HG02938 (cell line): Measurements from ENCODE around the gene SNAPIN.

Experiments used
- ATAC-seq: cut with Tn5 transposase; IDR thresholded peaks from one replicate; pipeline ENCODE4 v1.9.1; 2021; ENCODE audit warnings: mild to moderate bottlenecking, moderate library complexity; ENCODE audit not compliant: unreplicated experiment

The SNAPIN gene

DNA sequence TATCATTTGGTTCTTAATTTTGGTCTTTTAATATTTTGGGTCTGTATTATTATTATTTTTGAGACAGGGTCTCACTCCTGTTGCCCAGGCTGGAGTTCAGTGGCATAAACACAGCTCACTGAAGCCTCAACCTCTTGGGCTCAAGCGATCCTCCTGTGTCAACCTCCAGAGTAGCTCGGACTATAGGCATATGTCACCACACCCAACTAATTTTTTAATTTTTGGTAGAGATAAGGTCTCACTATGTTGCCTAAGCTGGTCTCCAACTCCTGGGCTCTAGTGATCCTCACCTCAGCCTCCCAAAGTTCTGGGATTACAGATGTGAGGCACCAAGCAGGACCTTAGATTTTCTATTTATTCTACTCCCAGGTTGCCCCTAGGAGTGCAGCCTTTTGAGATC lies 15.0 kb downstream of the SNAPIN start:
- ATAC-seq: no peak

DNA sequence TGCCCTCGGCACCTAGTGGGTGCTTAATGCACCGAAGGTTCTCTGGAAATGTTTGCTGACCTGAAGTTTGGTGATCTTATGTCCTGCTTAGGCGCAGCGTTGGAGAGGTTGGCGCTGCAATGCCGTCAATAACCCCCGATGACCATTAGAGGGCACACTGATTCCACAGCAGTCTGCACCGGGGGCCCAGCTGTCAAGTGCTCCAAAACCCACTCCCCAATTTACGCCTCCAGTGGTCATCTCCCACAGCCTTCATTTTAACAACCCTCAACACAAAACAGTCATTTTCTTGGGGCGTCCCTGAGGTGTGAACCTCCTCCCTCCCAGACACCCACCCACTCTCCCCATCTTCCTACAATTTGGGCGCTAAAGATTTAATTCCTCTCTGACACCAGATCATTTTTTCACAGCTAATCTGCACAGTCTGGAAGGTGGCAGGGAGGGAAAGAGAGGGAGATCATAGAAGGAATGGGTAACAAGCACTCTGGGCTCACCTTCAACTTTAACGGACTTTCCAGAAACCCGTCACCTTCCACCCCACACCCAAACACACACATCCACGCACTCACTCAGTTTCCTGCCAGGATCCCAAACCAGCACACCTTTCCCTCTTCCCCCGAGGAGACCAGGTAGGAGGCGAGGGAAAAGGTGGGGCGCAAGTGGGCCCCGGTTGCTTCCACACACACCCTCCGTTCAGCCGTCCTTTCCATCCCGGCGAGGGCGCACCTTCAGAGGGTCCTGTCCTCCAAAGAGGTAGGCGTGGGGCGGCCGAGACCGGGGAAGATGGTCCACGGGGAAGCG lies 19.4 kb downstream of the SNAPIN start:
- no peak for ATAC-seq

DNA sequence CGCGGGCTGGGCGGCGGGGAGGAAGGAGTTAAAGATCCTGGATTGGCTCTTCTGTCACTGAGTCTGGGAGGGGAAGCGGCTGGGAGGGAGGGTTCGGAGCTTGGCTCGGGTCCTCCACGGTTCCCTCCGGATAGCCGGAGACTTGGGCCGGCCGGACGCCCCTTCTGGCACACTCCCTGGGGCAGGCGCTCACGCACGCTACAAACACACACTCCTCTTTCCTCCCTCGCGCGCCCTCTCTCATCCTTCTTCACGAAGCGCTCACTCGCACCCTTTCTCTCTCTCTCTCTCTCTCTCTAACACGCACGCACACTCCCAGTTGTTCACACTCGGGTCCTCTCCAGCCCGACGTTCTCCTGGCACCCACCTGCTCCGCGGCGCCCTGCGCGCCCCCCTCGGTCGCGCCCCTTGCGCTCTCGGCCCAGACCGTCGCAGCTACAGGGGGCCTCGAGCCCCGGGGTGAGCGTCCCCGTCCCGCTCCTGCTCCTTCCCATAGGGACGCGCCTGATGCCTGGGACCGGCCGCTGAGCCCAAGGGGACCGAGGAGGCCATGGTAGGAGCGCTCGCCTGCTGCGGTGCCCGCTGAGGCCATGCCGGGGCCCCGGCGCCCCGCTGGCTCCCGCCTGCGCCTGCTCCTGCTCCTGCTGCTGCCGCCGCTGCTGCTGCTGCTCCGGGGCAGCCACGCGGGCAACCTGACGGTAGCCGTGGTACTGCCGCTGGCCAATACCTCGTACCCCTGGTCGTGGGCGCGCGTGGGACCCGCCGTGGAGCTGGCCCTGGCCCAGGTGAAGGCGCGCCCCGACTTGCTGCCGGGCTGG lies 20.2 kb downstream of the SNAPIN start, which contains the start of gene NPR1:
Gene NPR1 (plus strand): TSS at position 170 of the 818 bp plus-strand sequence. CDS start 421 bp downstream, at position 591.
- no peak for ATAC-seq

DNA sequence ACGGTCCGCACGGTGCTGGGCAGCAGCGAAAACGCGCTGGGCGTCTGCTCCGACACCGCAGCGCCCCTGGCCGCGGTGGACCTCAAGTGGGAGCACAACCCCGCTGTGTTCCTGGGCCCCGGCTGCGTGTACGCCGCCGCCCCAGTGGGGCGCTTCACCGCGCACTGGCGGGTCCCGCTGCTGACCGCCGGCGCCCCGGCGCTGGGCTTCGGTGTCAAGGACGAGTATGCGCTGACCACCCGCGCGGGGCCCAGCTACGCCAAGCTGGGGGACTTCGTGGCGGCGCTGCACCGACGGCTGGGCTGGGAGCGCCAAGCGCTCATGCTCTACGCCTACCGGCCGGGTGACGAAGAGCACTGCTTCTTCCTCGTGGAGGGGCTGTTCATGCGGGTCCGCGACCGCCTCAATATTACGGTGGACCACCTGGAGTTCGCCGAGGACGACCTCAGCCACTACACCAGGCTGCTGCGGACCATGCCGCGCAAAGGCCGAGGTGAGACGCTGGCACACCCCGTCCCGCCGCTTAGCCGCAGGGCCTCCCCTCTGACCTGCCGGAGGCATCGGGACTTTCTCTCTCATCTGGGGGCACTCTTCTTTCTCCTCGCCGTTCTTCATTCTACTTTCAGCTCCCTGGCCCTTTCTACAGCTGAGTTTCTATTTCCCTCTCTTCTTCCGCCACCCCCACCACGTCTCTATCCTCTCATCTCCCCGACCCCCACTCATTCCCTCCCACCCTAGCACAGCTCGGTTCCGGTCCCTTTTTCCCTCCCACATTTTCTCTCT lies 21.0 kb downstream of the SNAPIN start:
- ATAC-seq: no peak

DNA sequence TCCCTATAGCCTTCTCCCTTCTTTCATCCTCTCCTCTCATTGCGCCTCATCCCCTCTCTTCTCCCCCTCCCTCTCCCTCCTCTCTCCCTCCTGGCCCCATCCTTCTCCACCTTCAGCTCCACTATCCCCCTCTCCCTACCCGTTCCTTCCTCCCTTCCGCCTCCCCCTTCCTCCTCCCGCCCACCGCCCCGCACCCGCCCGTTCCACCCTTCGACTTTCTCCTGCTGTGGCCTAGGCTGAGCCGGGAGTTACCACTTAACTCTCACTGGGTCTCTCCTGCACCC lies 21.6 kb downstream of the SNAPIN start:
- no peak for ATAC-seq

DNA sequence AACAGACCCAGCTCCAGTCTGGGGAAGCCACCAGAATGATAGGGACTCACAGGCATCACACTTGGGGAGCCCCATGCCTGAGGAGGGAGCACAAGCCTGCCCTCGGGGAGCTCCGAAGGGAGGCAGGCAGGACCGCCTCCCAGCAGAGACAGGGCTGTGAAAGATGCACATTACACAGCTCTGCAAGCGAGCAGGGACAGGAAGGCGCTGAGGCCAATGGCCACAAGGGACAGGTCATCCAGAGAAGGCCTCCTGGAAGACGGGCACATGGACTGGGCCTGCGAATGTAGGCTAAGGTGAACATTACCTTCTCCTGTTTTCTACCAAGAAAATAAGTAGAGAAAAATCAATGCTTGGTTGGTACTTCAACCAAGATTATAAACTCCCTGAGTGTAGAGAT lies 24.2 kb downstream of the SNAPIN start:
- ATAC-seq: no peak

DNA sequence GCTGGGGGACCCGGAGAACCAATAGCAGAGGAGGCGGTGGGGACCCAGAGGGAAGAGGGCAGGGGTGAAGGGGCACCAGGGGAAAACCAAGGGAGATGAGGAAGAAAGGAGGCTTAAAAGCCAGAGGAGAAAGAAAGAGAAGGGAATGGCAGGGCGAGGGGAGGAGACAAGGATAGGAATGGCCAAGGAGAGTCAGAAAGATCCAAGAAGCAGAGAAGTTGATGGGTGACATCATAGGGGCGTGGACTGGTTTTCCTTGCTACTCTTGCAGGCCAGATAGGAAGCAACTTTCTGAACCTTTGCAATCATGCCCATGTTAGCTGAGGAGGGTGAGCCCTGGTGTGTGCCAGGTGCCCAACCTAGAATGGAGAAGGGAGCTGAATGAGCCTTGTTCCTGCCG lies 25.4 kb downstream of the SNAPIN start:
- ATAC-seq: no peak

DNA sequence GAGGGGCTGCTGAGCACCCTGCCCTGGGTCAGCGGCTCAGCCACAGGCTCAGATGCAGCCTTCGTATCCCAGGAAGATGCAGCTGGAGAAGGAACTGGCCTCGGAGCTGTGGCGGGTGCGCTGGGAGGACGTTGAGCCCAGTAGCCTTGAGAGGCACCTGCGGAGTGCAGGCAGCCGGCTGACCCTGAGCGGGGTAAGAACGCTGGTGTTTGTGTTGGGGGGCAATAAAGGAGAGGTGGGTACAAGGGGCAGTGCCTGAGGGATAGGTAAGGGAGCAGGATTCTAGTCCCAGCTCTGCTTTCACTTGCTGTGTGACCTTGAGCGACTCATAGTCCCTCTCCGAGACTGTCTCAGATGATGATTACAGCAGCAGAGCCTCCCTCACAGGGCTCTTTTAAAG lies 26.4 kb downstream of the SNAPIN start:
- ATAC-seq: no peak

DNA sequence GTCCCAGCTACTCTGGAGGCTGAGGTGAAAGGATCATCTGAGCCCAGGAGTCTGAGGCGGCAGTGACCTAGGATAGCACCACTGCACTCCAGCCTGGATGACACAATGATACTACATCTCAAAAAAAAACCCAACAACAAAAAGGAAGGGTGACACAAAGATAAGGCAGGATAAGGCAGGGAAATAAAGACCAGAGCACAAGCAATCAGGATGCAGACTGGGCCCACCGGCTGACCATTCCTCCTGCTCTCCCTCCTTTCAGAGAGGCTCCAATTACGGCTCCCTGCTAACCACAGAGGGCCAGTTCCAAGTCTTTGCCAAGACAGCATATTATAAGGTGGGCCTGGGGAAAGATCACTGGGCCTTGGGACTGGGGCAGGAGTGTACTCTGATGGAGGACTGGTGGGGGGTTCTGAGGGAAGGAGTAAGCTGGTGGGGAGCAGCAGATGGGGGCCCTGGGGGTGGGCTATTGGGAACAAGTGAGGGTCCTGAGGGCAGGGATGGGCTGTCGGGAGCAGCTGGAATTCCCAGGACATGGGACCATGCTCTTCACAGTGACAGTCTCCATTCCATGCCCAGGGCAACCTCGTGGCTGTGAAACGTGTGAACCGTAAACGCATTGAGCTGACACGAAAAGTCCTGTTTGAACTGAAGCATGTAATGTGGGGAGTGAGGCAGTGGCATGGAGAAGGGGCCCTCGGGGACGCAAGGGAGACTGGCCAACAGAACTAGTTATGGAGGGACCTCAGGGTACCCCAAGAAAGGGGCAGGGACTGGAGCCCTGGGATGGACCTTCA lies 27.2 kb downstream of the SNAPIN start:
- no peak for ATAC-seq

DNA sequence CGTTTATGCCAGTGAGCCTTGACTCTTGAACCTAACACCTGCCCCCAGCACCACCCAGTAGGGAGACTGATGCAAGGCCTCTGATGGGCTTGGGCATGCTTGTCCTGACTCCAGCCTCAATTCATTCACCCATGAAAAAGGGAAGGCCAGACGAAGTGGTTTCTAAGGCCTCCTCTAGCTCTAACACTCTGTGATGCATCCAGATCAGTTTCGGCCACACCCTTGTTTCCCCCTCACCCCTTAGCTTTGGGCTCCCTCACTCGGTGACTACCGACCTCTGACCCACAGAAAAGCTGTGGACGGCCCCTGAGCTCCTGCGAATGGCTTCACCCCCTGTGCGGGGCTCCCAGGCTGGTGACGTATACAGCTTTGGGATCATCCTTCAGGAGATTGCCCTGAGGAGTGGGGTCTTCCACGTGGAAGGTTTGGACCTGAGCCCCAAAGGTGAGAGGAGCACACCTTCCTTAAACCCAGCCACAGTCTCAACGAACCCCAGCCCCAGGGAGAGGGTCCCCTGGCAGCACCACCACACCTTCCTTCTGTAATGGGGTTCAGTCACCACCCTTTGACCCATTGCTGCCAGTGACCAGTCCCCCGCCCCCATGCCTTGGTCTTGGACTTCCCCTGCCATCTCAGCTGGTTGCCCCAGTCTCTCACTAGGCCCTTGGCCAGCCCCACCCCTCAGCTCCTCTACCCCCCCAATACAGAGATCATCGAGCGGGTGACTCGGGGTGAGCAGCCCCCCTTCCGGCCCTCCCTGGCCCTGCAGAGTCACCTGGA lies 29.0 kb downstream of the SNAPIN start:
- ATAC-seq: no peak

DNA sequence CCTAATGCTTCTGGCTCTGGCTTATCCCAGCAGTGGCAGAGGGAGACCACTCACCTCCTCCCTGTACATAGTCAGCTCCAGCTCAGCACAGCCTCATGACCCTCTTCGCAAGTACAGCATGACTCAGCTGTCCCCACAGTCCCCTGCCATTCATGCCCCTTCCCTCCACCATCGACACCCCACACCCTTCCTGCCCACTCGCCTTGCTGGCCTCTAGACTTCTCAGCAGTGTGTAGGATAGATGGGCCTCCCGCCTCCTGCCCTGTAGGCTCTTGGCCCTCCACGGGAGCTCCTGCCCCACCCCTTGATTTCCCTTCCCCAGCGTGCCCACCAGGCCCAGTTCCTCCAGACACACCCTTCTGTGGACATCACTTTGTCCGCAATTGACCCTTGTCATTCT lies 29.8 kb downstream of the SNAPIN start:
- ATAC-seq: no peak

DNA sequence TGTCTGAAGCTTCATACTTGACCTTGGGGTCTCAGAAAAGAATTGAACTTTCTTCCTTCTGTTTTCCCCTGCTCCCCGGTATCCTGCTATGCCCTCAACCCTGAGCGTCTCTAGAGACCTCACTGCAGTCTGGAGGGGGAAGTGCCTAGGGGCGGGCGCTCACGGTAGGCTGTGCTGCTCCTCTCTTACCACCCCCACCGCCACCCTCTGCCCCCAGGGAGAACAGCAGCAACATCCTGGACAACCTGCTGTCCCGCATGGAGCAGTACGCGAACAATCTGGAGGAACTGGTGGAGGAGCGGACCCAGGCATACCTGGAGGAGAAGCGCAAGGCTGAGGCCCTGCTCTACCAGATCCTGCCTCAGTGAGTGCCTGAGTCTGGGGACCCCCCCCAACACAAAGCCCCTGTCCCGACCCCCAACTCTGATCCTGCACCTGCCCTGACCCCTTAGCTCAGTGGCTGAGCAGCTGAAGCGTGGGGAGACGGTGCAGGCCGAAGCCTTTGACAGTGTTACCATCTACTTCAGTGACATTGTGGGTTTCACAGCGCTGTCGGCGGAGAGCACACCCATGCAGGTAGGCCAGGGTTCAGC lies 30.3 kb downstream of the SNAPIN start:
- ATAC-seq: no peak

DNA sequence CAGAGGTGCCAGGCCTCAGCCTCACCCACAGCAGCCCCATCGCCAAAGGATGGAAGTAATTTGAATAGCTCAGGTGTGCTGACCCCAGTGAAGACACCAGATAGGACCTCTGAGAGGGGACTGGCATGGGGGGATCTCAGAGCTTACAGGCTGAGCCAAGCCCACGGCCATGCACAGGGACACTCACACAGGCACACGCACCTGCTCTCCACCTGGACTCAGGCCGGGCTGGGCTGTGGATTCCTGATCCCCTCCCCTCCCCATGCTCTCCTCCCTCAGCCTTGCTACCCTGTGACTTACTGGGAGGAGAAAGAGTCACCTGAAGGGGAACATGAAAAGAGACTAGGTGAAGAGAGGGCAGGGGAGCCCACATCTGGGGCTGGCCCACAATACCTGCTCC lies 35.0 kb downstream of the SNAPIN start:
- ATAC-seq: no peak

DNA sequence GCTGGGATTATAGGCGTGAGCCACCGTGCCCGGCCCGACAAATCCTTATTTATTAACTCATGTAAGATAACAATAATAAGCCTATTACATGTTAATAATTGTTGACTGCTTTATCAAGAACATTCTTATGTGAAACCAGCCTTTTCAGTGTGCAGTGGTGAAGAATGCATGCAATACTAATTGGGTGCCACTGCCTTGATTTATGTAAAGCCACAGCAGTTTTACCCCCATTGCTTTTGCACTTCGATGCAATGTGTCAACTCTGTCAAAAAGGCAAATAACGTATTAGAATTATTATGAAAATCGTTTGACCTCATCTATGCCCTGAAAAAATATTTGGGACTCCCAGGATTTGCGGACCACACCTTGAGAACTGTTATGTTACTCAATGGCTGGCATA lies 38.2 kb downstream of the SNAPIN start:
- ATAC-seq: no peak

DNA sequence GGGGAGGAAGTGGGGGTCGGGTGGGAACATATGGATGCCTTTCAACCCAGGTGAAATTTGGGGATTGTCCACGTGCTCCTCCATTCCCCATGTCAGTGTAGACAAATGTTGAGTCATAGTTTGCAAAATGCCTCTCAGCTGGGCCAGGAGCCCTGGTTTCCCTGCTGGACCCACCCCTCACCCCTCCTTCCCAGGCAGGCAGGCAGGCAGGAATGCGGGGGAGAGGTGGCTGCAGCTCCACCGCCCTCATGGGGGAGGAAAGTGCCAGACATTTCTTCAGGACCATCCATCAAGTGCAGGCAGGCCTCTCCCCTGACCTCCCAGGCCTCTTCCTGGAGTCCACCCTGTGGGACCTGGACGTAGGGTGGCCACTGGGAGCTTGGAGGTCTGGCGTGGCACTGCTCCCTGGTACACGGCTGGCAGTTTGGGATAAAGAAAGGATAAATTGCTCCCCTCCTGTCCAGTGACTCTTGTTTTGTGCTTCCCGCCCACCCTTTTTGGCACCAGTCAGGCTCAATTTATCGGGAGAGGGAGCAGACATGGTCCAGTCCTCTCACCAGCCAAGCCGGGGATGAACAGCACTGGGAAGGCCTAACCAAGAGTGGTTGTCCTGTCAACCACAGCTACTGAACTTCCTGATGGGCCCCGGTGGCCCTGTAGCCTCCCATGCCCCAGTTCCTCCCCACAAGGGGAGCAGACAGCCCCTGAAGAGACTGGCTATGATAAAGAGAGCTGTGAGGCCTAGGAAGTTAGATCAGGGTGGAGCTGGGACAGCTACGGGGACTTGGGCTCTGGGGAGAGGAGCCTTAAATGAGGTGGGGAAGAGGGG lies 38.9 kb downstream of the SNAPIN start:
- no peak for ATAC-seq

DNA sequence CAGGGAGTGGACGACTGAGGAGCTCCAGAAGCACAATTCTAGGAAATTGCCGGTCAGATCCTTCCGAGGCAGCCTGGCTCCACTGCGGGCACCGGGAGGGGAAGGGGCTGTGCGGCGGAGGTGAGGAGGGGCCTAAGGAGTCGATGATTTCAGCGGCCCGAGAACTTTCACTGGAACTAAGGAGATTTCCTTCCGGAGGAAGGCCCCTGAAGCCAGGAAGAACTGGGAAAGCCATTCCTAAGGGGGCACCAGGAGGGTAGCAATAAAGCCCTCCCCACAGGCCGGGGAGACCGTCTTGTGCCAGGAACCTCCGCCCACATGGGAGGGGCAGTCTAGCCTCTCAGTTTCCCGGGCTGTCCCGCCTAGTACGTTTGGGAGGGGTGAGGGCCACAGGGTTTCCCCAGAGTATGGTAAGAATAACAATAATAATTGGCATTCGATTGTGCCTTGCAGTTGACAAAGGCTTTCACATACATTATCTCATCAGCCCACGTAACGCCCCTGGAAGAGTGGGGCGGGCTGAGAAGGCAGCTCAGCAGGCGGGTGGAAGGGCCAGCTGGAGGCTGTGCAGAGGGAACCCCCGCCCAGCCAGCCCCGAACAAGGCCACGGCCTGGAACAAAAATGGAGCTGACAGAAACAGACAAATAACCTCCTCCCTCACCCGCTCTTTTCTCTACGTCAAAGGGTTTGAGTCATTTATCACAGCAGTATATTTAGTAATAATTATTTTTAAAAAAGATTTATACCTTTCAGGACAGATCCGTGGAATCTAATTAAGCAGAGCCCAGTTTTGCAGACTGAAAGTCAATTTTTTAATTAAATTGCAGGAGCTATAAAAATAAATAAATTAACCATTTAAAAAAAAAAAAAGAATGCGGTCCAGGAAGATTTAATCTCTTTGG lies 39.8 kb downstream of the SNAPIN start:
- no peak for ATAC-seq

DNA sequence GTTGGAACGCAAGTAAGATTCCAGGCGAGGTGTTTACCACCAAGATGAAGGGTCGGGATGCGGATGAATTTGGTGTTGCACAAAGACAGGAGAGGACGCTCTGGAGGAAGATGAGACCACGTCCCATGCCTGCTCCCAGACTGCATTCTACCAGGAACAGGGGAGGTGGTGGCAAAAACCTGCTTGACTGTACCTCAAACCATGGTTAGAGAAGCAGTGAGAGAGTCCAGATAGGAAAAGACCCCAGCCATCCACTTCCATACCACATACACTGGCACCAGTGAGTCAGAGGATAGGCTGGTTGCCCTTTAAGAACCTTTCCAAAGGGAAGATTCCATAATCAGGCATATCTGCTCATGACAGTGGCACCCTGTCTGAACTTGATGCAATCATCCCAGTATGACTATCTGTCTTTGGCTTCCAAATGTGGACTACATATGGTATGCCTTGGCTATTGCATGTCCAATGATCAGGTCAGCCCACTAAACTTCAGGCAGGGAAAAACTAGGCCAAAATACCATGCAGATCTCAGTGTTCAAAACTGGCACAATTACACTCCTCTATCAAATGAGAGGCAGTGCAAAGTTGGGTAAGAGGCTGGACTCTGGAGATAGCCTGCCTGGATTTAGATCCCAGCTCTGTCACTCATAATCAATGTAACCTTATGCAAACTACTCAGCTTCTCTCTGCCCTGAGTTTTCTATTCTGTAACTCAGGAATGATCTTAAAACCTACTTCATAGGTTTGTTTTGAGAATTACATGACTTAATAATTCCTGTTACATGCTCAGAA lies 40.6 kb downstream of the SNAPIN start:
- ATAC-seq: no peak
